ENCODE results near the gene PXN.

The PXN gene

DNA sequence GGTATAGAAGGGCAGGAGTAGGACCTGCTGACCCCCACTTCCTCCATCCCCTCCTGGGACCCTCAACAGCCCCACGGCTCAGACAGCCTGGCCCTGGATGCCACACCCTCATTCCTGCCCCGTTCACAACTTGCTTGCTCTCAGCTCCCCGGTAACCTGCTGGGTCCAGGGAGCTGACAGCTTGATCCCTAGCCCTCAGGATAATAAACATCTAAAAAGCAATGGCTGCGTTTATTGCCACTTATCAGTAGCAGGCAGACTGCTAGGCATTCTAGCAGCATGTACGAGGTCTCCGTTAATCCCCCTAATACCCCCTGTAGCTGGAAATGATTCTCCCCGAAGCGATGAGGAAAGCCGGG, 40.4 kb downstream of the PXN start:
- TF ChIP-seq, protein P1, sequence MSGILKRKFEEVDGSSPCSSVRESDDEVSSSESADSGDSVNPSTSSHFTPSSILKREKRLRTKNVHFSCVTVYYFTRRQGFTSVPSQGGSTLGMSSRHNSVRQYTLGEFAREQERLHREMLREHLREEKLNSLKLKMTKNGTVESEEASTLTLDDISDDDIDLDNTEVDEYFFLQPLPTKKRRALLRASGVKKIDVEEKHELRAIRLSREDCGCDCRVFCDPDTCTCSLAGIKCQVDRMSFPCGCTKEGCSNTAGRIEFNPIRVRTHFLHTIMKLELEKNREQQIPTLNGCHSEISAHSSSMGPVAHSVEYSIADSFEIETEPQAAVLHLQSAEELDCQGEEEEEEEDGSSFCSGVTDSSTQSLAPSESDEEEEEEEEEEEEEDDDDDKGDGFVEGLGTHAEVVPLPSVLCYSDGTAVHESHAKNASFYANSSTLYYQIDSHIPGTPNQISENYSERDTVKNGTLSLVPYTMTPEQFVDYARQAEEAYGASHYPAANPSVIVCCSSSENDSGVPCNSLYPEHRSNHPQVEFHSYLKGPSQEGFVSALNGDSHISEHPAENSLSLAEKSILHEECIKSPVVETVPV (CRISPR knock-in tag; IDR thresholded peaks at IDR 0.05), result no peak
- TF ChIP-seq, protein P2, sequence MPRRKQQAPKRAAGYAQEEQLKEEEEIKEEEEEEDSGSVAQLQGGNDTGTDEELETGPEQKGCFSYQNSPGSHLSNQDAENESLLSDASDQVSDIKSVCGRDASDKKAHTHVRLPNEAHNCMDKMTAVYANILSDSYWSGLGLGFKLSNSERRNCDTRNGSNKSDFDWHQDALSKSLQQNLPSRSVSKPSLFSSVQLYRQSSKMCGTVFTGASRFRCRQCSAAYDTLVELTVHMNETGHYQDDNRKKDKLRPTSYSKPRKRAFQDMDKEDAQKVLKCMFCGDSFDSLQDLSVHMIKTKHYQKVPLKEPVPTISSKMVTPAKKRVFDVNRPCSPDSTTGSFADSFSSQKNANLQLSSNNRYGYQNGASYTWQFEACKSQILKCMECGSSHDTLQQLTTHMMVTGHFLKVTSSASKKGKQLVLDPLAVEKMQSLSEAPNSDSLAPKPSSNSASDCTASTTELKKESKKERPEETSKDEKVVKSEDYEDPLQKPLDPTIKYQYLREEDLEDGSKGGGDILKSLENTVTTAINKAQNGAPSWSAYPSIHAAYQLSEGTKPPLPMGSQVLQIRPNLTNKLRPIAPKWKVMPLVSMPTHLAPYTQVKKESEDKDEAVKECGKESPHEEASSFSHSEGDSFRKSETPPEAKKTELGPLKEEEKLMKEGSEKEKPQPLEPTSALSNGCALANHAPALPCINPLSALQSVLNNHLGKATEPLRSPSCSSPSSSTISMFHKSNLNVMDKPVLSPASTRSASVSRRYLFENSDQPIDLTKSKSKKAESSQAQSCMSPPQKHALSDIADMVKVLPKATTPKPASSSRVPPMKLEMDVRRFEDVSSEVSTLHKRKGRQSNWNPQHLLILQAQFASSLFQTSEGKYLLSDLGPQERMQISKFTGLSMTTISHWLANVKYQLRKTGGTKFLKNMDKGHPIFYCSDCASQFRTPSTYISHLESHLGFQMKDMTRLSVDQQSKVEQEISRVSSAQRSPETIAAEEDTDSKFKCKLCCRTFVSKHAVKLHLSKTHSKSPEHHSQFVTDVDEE (CRISPR knock-in tag; IDR thresholded peaks at IDR 0.05), result no peak
- TF ChIP-seq, protein P3, sequence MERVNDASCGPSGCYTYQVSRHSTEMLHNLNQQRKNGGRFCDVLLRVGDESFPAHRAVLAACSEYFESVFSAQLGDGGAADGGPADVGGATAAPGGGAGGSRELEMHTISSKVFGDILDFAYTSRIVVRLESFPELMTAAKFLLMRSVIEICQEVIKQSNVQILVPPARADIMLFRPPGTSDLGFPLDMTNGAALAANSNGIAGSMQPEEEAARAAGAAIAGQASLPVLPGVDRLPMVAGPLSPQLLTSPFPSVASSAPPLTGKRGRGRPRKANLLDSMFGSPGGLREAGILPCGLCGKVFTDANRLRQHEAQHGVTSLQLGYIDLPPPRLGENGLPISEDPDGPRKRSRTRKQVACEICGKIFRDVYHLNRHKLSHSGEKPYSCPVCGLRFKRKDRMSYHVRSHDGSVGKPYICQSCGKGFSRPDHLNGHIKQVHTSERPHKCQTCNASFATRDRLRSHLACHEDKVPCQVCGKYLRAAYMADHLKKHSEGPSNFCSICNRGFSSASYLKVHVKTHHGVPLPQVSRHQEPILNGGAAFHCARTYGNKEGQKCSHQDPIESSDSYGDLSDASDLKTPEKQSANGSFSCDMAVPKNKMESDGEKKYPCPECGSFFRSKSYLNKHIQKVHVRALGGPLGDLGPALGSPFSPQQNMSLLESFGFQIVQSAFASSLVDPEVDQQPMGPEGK (CRISPR knock-in tag; IDR thresholded peaks at IDR 0.05; ENCODE audit: borderline replicate concordance), result no peak
- no peak for TF ChIP-seq ZFP30 (CRISPR knock-in tag; IDR thresholded peaks at IDR 0.05)

DNA sequence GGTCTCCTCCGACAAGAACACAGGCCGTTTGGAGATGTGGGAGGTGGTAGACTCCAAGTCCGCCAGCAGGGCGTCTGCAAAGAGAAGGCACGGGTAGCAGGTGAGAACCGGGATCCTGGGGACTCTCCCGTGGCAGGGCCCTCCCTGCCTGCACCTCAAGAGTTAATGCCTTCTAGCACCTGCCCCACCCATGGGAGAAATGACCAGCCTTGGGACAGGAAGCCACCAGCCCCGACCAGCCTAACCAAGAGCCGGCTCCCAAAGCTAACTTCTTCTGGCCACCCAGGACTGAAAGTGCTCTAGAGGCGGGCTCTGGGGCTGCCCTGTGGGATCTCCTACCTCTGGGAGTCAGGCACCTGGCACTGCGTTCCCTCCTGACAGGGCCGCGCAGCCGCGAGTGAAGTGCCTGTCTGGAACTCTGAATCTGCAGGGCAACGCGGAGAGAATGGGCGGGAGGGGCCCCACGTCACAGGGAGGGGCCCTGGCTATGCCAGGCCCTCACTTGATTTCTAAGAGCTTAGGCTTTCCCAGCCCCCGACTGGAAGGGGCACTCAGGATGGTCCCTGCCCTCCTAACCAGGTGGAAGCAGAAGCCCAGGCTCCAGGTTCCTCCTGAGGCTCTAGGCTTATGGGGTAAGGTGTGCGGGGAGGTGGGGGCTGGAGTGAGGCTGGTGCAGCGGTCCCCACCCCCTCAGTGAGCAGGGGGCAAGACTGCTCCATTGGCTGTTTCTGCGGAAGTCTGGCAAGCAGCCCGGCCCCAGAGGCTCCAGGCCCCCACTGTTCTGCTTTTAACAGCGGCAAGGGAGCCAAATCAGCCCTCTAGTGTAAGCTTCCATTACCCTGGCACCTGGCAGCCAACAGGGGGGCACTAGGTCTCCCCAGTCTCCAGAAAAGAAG, 41.0 kb downstream of the PXN start:
- ATAC-seq, result no peak
- TF ChIP-seq, protein P4, sequence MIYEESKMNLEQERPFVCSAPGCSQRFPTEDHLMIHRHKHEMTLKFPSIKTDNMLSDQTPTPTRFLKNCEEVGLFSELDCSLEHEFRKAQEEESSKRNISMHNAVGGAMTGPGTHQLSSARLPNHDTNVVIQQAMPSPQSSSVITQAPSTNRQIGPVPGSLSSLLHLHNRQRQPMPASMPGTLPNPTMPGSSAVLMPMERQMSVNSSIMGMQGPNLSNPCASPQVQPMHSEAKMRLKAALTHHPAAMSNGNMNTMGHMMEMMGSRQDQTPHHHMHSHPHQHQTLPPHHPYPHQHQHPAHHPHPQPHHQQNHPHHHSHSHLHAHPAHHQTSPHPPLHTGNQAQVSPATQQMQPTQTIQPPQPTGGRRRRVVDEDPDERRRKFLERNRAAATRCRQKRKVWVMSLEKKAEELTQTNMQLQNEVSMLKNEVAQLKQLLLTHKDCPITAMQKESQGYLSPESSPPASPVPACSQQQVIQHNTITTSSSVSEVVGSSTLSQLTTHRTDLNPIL (CRISPR knock-in tag; IDR thresholded peaks at IDR 0.05; ENCODE audit: low read depth), result no peak
- TF ChIP-seq, protein P1 (CRISPR knock-in tag; IDR thresholded peaks at IDR 0.05), result no peak
- TF ChIP-seq ZNF565 (CRISPR knock-in tag; conservative IDR thresholded peaks at IDR 0.05; ENCODE audit: low read depth) (no peak), PPARA (CRISPR knock-in tag; IDR thresholded peaks at IDR 0.05; ENCODE audit: borderline replicate concordance) (no peak), OSR1 (CRISPR knock-in tag; IDR thresholded peaks at IDR 0.05) (no peak), ESRRG (CRISPR knock-in tag; IDR thresholded peaks at IDR 0.05) (no peak), ZNF8 (CRISPR knock-in tag; IDR thresholded peaks at IDR 0.05) (no peak), RARB (CRISPR knock-in tag; IDR thresholded peaks at IDR 0.05) (no peak), ZFP3 (CRISPR knock-in tag; IDR thresholded peaks at IDR 0.05) (no peak), ZC3H10 (CRISPR knock-in tag; IDR thresholded peaks at IDR 0.05) (no peak), ISL1 (CRISPR knock-in tag; IDR thresholded peaks at IDR 0.05) (no peak), SNAI2 (CRISPR knock-in tag; IDR thresholded peaks at IDR 0.05) (no peak), ARNTL (CRISPR knock-in tag; IDR thresholded peaks at IDR 0.05; ENCODE audit: borderline replicate concordance, low read depth) (no peak)
- TF ChIP-seq, protein P3 (CRISPR knock-in tag; IDR thresholded peaks at IDR 0.05; ENCODE audit: borderline replicate concordance), result no peak

More for the DNA sequence above, 40.4 kb downstream of the PXN start:
- ATAC-seq, result no peak

Measured in SK-N-SH treated with all-trans-retinoic acid at 6 μM for 48 hours (cell line).